ENCODE data around the gene CYP3A5. TPM values are rescaled to one million over a fixed set of nuclear protein-coding genes. Genes with fewer than 3 reads are reported as not detected.

CYP3A5 gene
- total and polyA plus RNA-seq, 12 donors: 0.03 TPM; not detected in 11

- Histone ChIP-seq H3K4me3 (no peak overlapping the region), H3K36me3 (peaks cover 0 to 100% (median 85%) of the 10 kb centered on the region in 9 donors), H3K27ac (peak overlapping the region in 1 of 10 donors; percentile 78), H3K4me1 (peaks cover 0 to 3% (median 0%) of the 10 kb centered on the region in 9 donors), H3K27me3 (no peaks in the 10 kb centered on the region), H3K9me3 (no peaks in the 10 kb centered on the region)
- TF ChIP-seq CTCF (IDR thresholded peaks at IDR 0.05): no peak
- DNase-seq: no peak
- ATAC-seq: no peak
- WGBS, 2 donors: 84 to 86% methylated on average over 5 of the region's 5 CpGs
- intact Hi-C loops (cut with DNase I): loop anchor here in 2 of 10 donors (10.0 kb wide), 1 partner anchor 289 kb away; the partner anchor contains the start of gene TRIM4 (in 2 of the 2)
These were observed 54.5 kb downstream of the CYP3A5 start for GRCh38 chr7:99625321-99625720.

DNA sequence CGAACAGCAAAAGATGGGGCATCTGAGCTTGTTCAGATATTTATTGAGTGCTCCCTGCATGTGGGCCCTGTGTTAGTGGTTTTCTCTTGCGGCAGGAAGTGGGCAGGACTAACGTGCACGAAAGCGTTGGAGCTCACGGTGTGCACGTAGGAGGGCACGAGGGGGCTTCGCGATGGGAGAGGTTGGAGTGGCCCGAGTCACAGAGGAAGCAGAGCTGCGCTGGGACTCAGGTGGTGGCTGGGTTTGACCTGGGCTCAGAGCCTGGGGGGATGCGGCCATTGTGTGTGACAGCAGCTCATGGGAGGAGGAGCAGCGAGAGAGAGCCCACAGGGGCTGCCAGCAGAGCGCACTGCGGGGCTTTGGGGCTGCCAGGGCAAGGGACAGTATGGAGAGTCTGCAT is 55.3 kb downstream of the CYP3A5 start:
- Histone ChIP-seq H3K36me3 (peaks cover 0 to 100% (median 87%) of the 10 kb centered on the region in 9 donors), H3K27me3 (no peaks in the 10 kb centered on the region)
- ATAC-seq: no peak

DNA sequence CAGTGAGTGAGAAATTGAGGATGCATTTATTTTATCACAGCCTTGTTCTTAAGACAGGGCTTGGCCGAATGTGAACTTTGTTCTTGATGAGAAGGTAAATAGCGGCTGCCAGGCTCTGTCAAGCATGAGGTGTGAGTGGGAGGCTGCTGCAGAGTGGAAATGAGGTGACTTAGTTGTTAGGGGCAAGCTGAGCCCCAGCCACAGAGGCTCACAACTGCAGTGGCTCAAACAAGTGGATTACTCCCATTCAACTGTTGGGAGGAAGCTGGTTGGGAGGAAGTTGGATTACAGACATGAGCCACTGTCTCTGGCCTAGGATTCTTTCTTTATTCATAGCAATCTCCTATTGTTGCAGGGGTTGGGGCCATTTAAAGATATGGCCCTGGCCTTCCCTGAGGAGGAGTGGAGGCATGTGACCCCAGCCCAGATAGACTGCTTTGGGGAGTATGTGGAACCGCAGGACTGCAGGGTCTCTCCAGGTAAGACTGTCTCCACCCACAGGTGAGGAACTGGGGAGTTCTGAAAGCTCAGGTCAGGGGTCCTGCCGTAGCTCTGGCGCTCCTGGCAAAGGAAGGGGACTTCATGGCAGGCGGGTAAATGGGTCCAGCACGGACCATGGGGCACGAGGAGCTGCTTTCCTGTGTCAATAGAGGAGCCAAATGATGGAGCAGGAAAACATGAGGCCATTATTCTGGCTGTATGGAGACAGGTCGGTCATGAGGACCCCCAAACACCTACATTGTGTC is 55.9 kb downstream of the CYP3A5 start:
- intact Hi-C loops (cut with DNase I): loop anchor here in 2 of 10 donors (10.0 kb wide), 1 partner anchor 291 kb away; the partner anchor contains the start of gene TRIM4 (in 2 of the 2)
- H3K27me3 ChIP-seq: no peaks in the 10 kb centered on the region
- DNase-seq (no peak), ATAC-seq (no peak)
- TF ChIP-seq CTCF (IDR thresholded peaks at IDR 0.05): no peak
- H3K4me3 ChIP-seq: no peak overlapping the region
- H3K36me3 ChIP-seq: peaks cover 0 to 100% (median 90%) of the 10 kb centered on the region in 9 donors
- H3K27ac ChIP-seq: peak overlapping the region in 1 of 10 donors; percentile 78
- H3K9me3 ChIP-seq: no peaks in the 10 kb centered on the region
- peaks cover 0 to 3% (median 0%) of the 10 kb centered on the region in 9 donors for H3K4me1 ChIP-seq
- 92% methylated on average over 9 of the region's 9 CpGs for WGBS, 2 donors

More for the DNA sequence above, 55.3 kb downstream of the CYP3A5 start:
- intact Hi-C loops (cut with DNase I): loop anchor here in 2 of 10 donors (10.0 kb wide), 1 partner anchor 290 kb away; the partner anchor contains the start of gene TRIM4 (in 2 of the 2)
- TF ChIP-seq CTCF (IDR thresholded peaks at IDR 0.05): no peak
- 89 to 92% methylated on average over 16 of the region's 16 CpGs for WGBS, 2 donors
- H3K4me3 ChIP-seq: no peak overlapping the region
- H3K4me1 ChIP-seq: peaks cover 0 to 3% (median 0%) of the 10 kb centered on the region in 9 donors
- peak overlapping the region in 1 of 10 donors; percentile 78 for H3K27ac ChIP-seq
- H3K9me3 ChIP-seq: no peaks in the 10 kb centered on the region
- no peak for DNase-seq

DNA sequence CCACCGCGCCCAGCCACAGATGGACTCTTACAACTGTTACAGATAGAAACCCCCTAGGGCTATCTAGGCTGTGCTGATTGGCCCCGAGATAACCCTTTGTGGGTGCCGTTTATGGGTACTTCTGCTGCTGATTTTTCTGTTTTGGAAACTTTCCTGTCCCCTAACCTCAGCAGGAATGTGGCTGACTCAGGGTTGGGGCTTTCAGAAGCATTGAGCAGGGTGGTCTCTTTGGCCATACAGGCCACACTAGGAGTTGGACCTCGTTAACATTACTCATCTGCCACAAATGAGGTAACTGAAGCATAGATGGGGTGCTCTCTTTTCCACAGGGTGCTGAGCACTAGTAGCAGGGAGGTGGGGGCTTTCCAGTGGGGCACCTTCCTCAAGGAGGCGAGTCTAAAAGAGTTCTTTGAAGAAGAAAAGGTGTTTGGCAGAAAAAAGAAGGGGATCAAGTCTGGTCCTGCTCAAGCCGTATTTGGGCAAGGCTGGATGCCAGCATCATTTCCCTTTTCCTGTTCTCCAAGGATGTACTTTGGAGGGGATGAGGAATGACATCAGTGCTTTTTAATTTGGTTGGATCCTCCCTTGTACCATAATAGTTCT is 56.6 kb downstream of the CYP3A5 start:
- TF ChIP-seq CTCF (IDR thresholded peaks at IDR 0.05): no peak
- intact Hi-C loops (cut with DNase I): loop anchor here in 2 of 10 donors (10.0 kb wide), 1 partner anchor 292 kb away; the partner anchor contains the start of gene TRIM4 (in 2 of the 2)

More for the DNA sequence above, 56.6 kb downstream of the CYP3A5 start:
- DNase-seq (no peak), ATAC-seq (no peak)
- H3K9me3 ChIP-seq: no peaks in the 10 kb centered on the region
- WGBS, 2 donors: 81 to 84% methylated on average over 7 of the region's 7 CpGs
- peaks cover 0 to 100% (median 88%) of the 10 kb centered on the region in 9 donors for H3K36me3 ChIP-seq
- H3K4me3 ChIP-seq: no peak overlapping the region
- H3K27me3 ChIP-seq: no peaks in the 10 kb centered on the region
- peak overlapping the region in 1 of 10 donors; percentile 78 for H3K27ac ChIP-seq
- H3K4me1 ChIP-seq: peaks cover 0 to 9% (median 1%) of the 10 kb centered on the region in 9 donors
